ENCODE results near the gene ZNF500. TPM values are rescaled to one million over a fixed set of nuclear protein-coding genes. Genes with fewer than 3 reads are reported as not detected.

ZNF500 gene
- total and polyA plus RNA-seq, 10 of the 15 experiments (the other 5 are each of a cell fraction or from before 2014, with no cell fraction given) = 0.99 to 13.1 (median 5.5) TPM

DNA sequence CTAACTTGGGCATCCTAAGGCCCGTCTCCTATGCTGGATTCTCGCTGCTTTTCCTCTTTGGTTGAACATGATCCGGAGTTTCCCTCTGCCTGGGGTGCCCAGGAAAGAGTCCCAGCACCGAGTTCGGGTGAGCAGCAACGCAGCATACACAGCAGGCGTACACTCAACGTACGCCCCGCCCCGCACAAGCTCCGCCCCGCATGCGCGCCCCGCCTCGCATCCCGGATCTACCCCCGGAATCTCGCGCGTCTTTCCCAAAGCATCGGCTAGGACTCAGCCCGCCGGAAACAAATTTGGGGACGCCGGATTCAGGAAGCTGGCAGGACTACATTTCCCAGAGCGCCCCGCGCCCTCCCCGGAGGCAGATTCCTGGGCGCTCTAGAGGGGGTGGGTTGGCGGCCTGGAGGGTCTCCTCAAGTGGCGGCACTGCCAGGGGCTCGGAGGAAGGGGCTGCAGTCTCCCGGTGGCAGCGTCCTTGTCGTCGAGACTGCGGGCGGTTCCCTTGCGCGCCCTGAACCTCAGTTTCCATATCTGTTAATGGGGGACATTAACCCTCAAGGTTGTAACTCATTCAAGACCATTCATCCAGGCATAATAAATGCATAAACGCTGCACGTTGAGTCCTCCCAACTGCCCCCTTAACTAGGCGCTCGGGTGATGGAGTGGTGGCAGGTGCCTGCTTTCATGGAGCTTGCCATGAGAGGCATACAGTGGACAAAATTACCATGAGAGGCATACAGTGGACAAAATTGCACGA is 1.8 kb upstream of the ZNF500 start (continued):
- TF ChIP-seq EED (IDR thresholded peaks at IDR 0.05; ENCODE audit: low read depth) (peak; percentile 93), IRF4 (IDR thresholded peaks at IDR 0.05; ENCODE audit: low read depth, low read length) (no peak), CBX3 (IDR thresholded peaks at IDR 0.05; ENCODE audit: borderline replicate concordance, low read depth) (no peak), POLR2AphosphoS2 (IDR thresholded peaks at IDR 0.05; ENCODE audit: low read depth, low read length) (peak; percentile 66; the same call in 1 of the 2 replicates), BRCA1 (IDR thresholded peaks at IDR 0.05; ENCODE audit: low read depth, low read length) (peak; percentile 71), CREB1 (IDR thresholded peaks at IDR 0.05; ENCODE audit: low read depth) (peak; percentile 19; the same call in 1 of the 2 replicates), NFYB (IDR thresholded peaks at IDR 0.05; ENCODE audit: insufficient read depth, low read depth, low read length) (no peak), HDAC6 (IDR thresholded peaks at IDR 0.05; ENCODE audit: unreplicated experiment) (no peak), NR2C1 (IDR thresholded peaks at IDR 0.05) (peak; percentile 75), SUPT20H (IDR thresholded peaks at IDR 0.05; ENCODE audit: borderline replicate concordance, control insufficient read depth, low read depth, low read length) (no peak), ZNF384 (IDR thresholded peaks at IDR 0.05; ENCODE audit: borderline replicate concordance, low read depth, low read length) (no peak), KDM1A (IDR thresholded peaks at IDR 0.05; ENCODE audit: borderline replicate concordance) (0 out of 2 replicates have a peak, but pooled peaks have one; percentile 28), MXI1 (IDR thresholded peaks at IDR 0.05; ENCODE audit: low read depth, low read length) (peak; percentile 27; the same call in 1 of the 2 replicates), EZH2 (IDR thresholded peaks at IDR 0.05; ENCODE audit: borderline replicate concordance, control insufficient read depth, low read depth, low read length) (no peak)
- TF ChIP-seq, protein P1, sequence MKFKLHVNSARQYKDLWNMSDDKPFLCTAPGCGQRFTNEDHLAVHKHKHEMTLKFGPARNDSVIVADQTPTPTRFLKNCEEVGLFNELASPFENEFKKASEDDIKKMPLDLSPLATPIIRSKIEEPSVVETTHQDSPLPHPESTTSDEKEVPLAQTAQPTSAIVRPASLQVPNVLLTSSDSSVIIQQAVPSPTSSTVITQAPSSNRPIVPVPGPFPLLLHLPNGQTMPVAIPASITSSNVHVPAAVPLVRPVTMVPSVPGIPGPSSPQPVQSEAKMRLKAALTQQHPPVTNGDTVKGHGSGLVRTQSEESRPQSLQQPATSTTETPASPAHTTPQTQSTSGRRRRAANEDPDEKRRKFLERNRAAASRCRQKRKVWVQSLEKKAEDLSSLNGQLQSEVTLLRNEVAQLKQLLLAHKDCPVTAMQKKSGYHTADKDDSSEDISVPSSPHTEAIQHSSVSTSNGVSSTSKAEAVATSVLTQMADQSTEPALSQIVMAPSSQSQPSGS (IDR thresholded peaks at IDR 0.05; ENCODE audit: low read length) = no peak
- TF ChIP-seq, protein P2, sequence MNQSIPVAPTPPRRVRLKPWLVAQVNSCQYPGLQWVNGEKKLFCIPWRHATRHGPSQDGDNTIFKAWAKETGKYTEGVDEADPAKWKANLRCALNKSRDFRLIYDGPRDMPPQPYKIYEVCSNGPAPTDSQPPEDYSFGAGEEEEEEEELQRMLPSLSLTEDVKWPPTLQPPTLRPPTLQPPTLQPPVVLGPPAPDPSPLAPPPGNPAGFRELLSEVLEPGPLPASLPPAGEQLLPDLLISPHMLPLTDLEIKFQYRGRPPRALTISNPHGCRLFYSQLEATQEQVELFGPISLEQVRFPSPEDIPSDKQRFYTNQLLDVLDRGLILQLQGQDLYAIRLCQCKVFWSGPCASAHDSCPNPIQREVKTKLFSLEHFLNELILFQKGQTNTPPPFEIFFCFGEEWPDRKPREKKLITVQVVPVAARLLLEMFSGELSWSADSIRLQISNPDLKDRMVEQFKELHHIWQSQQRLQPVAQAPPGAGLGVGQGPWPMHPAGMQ (IDR thresholded peaks at IDR 0.05; ENCODE audit: borderline replicate concordance) = no peak
